ENCODE results near the gene ERO1A. TPM values are rescaled to one million over a fixed set of nuclear protein-coding genes. Genes with fewer than 3 reads are reported as not detected.

Gene ERO1A
- total and polyA plus RNA-seq, 4 donors = 21.6 to 44.3 (median 31.8) TPM

- H3K4me3 ChIP-seq (ENCODE audit: low read depth, low read length) = no peak overlapping the region
- DNase-seq (ENCODE audit: low read depth in 4 of 6, low spot score in 6 of 6) = no peak
- no peaks in the 10 kb centered on the region for H3K4me1 ChIP-seq (ENCODE audit: control insufficient read depth, insufficient read depth, low read length)
- H3K9me3 ChIP-seq (ENCODE audit: control insufficient read depth, insufficient read depth, low read length) = no peaks in the 10 kb centered on the region
- no peak overlapping the region for H3K27ac ChIP-seq (ENCODE audit: low read depth, low read length)
- no peaks in the 10 kb centered on the region for H3K27me3 ChIP-seq (ENCODE audit: control insufficient read depth, insufficient read depth, low read length)
- peaks cover 3% of the 10 kb centered on the region for H3K36me3 ChIP-seq (ENCODE audit: control insufficient read depth, insufficient read depth, low read length)
- 98% methylated on average over 3 of the region's 4 CpGs for WGBS (ENCODE audit: insufficient coverage)
Measured at GRCh38 chr14:52640137-52640536, 55.2 kb downstream of the ERO1A start.

GRCh38 chr14:52619687-52620086, 75.7 kb downstream of the ERO1A start:
- Histone ChIP-seq H3K36me3 (ENCODE audit: control insufficient read depth, insufficient read depth, low read length) (no peaks in the 10 kb centered on the region), H3K4me3 (ENCODE audit: low read depth, low read length) (no peak overlapping the region), H3K9me3 (ENCODE audit: control insufficient read depth, insufficient read depth, low read length) (no peaks in the 10 kb centered on the region), H3K27ac (ENCODE audit: low read depth, low read length) (no peak overlapping the region), H3K27me3 (ENCODE audit: control insufficient read depth, insufficient read depth, low read length) (no peaks in the 10 kb centered on the region), H3K4me1 (ENCODE audit: control insufficient read depth, insufficient read depth, low read length) (no peaks in the 10 kb centered on the region)
- WGBS (ENCODE audit: insufficient coverage) = no CpG with 5 or more reads among the region's 1 CpG
- DNase-seq (ENCODE audit: low read depth in 4 of 6, low spot score in 6 of 6) = no peak

GRCh38 chr14:52618602-52619001, 76.8 kb downstream of the ERO1A start:
- H3K4me3 ChIP-seq (ENCODE audit: low read depth, low read length) = no peak overlapping the region
- no peaks in the 10 kb centered on the region for H3K9me3 ChIP-seq (ENCODE audit: control insufficient read depth, insufficient read depth, low read length)
- peaks cover 7% of the 10 kb centered on the region for H3K36me3 ChIP-seq (ENCODE audit: control insufficient read depth, insufficient read depth, low read length)
- no peak for DNase-seq (ENCODE audit: low read depth in 4 of 6, low spot score in 6 of 6)
- H3K27me3 ChIP-seq (ENCODE audit: control insufficient read depth, insufficient read depth, low read length) = no peaks in the 10 kb centered on the region
- H3K27ac ChIP-seq (ENCODE audit: low read depth, low read length) = no peak overlapping the region
- no peaks in the 10 kb centered on the region for H3K4me1 ChIP-seq (ENCODE audit: control insufficient read depth, insufficient read depth, low read length)
- WGBS (ENCODE audit: insufficient coverage) = no CpG with 5 or more reads among the region's 3 CpGs

GRCh38 chr14:52610187-52610586, 85.2 kb downstream of the ERO1A start:
- Histone ChIP-seq H3K27me3 (ENCODE audit: control insufficient read depth, insufficient read depth, low read length) (no peaks in the 10 kb centered on the region), H3K27ac (ENCODE audit: low read depth, low read length) (no peak overlapping the region), H3K9me3 (ENCODE audit: control insufficient read depth, insufficient read depth, low read length) (no peaks in the 10 kb centered on the region), H3K4me1 (ENCODE audit: control insufficient read depth, insufficient read depth, low read length) (no peaks in the 10 kb centered on the region), H3K36me3 (ENCODE audit: control insufficient read depth, insufficient read depth, low read length) (peaks cover 10% of the 10 kb centered on the region), H3K4me3 (ENCODE audit: low read depth, low read length) (no peak overlapping the region)
- no peak for DNase-seq (ENCODE audit: low read depth in 4 of 6, low spot score in 6 of 6)
- WGBS (ENCODE audit: insufficient coverage) = no CpG with 5 or more reads among the region's 2 CpGs

GRCh38 chr14:52609445-52610044, 85.8 kb downstream of the ERO1A start:
- WGBS (ENCODE audit: insufficient coverage) = 100% methylated on average over 3 of the region's 5 CpGs
- DNase-seq (ENCODE audit: low read depth in 4 of 6, low spot score in 6 of 6) = no peak
- Histone ChIP-seq H3K9me3 (ENCODE audit: control insufficient read depth, insufficient read depth, low read length) (peaks cover 2% of the 10 kb centered on the region), H3K36me3 (ENCODE audit: control insufficient read depth, insufficient read depth, low read length) (peaks cover 10% of the 10 kb centered on the region), H3K4me1 (ENCODE audit: control insufficient read depth, insufficient read depth, low read length) (no peaks in the 10 kb centered on the region), H3K27ac (ENCODE audit: low read depth, low read length) (no peak overlapping the region), H3K4me3 (ENCODE audit: low read depth, low read length) (no peak overlapping the region), H3K27me3 (ENCODE audit: control insufficient read depth, insufficient read depth, low read length) (no peaks in the 10 kb centered on the region)

- Histone ChIP-seq H3K27me3 (ENCODE audit: control insufficient read depth, insufficient read depth, low read length) (no peaks in the 10 kb centered on the region), H3K4me3 (ENCODE audit: low read depth, low read length) (no peak overlapping the region), H3K36me3 (ENCODE audit: control insufficient read depth, insufficient read depth, low read length) (peaks cover 7% of the 10 kb centered on the region), H3K9me3 (ENCODE audit: control insufficient read depth, insufficient read depth, low read length) (peaks cover 6% of the 10 kb centered on the region), H3K4me1 (ENCODE audit: control insufficient read depth, insufficient read depth, low read length) (no peaks in the 10 kb centered on the region), H3K27ac (ENCODE audit: low read depth, low read length) (no peak overlapping the region)
- no CpG with 5 or more reads among the region's 1 CpG for WGBS (ENCODE audit: insufficient coverage)
- no peak for DNase-seq (ENCODE audit: low read depth in 4 of 6, low spot score in 6 of 6)
Measured at GRCh38 chr14:52607061-52607460, 88.3 kb downstream of the ERO1A start.

GRCh38 chr14:52602131-52602530, 93.2 kb downstream of the ERO1A start:
- Histone ChIP-seq H3K9me3 (ENCODE audit: control insufficient read depth, insufficient read depth, low read length) (peaks cover 6% of the 10 kb centered on the region), H3K27me3 (ENCODE audit: control insufficient read depth, insufficient read depth, low read length) (no peaks in the 10 kb centered on the region), H3K27ac (ENCODE audit: low read depth, low read length) (no peak overlapping the region), H3K4me3 (ENCODE audit: low read depth, low read length) (no peak overlapping the region), H3K4me1 (ENCODE audit: control insufficient read depth, insufficient read depth, low read length) (no peaks in the 10 kb centered on the region), H3K36me3 (ENCODE audit: control insufficient read depth, insufficient read depth, low read length) (peaks cover 4% of the 10 kb centered on the region)
- no peak for DNase-seq (ENCODE audit: low read depth in 4 of 6, low spot score in 6 of 6)
- WGBS (ENCODE audit: insufficient coverage) = no CpG with 5 or more reads among the region's 1 CpG

GRCh38 chr14:52599974-52600373, 95.4 kb downstream of the ERO1A start:
- H3K4me1 ChIP-seq (ENCODE audit: control insufficient read depth, insufficient read depth, low read length) = no peaks in the 10 kb centered on the region
- no peak overlapping the region for H3K4me3 ChIP-seq (ENCODE audit: low read depth, low read length)
- H3K36me3 ChIP-seq (ENCODE audit: control insufficient read depth, insufficient read depth, low read length) = peaks cover 7% of the 10 kb centered on the region
- peaks cover 6% of the 10 kb centered on the region for H3K9me3 ChIP-seq (ENCODE audit: control insufficient read depth, insufficient read depth, low read length)
- no peaks in the 10 kb centered on the region for H3K27me3 ChIP-seq (ENCODE audit: control insufficient read depth, insufficient read depth, low read length)
- no peak overlapping the region for H3K27ac ChIP-seq (ENCODE audit: low read depth, low read length)
- no CpG with 5 or more reads among the region's 3 CpGs for WGBS (ENCODE audit: insufficient coverage)
- DNase-seq (ENCODE audit: low read depth in 4 of 6, low spot score in 6 of 6) = no peak

- H3K9me3 ChIP-seq (ENCODE audit: control insufficient read depth, insufficient read depth, low read length) = peaks cover 3% of the 10 kb centered on the region
- no peaks in the 10 kb centered on the region for H3K4me1 ChIP-seq (ENCODE audit: control insufficient read depth, insufficient read depth, low read length)
- H3K27ac ChIP-seq (ENCODE audit: low read depth, low read length) = no peak overlapping the region
- no CpG with 5 or more reads among the region's 1 CpG for WGBS (ENCODE audit: insufficient coverage)
- no peaks in the 10 kb centered on the region for H3K27me3 ChIP-seq (ENCODE audit: control insufficient read depth, insufficient read depth, low read length)
- H3K4me3 ChIP-seq (ENCODE audit: low read depth, low read length) = no peak overlapping the region
- peaks cover 5% of the 10 kb centered on the region for H3K36me3 ChIP-seq (ENCODE audit: control insufficient read depth, insufficient read depth, low read length)
- DNase-seq (ENCODE audit: low read depth in 4 of 6, low spot score in 6 of 6) = no peak
Measured at GRCh38 chr14:52598568-52598967, 96.8 kb downstream of the ERO1A start.

- H3K27ac ChIP-seq (ENCODE audit: low read depth, low read length) = no peak overlapping the region
- no peak for DNase-seq (ENCODE audit: low read depth in 4 of 6, low spot score in 6 of 6)
- H3K4me3 ChIP-seq (ENCODE audit: low read depth, low read length) = no peak overlapping the region
- H3K4me1 ChIP-seq (ENCODE audit: control insufficient read depth, insufficient read depth, low read length) = no peaks in the 10 kb centered on the region
- 75% methylated on average over 4 of the region's 5 CpGs for WGBS (ENCODE audit: insufficient coverage)
- H3K27me3 ChIP-seq (ENCODE audit: control insufficient read depth, insufficient read depth, low read length) = no peaks in the 10 kb centered on the region
- H3K36me3 ChIP-seq (ENCODE audit: control insufficient read depth, insufficient read depth, low read length) = peaks cover 3% of the 10 kb centered on the region
- peaks cover 1% of the 10 kb centered on the region for H3K9me3 ChIP-seq (ENCODE audit: control insufficient read depth, insufficient read depth, low read length)
Measured at GRCh38 chr14:52596861-52597260, 98.5 kb downstream of the ERO1A start.
